HG02938 (cell line): ENCODE data around the gene DQX1.
"Not testable (repeated sequence)": the region's sequence is repeated elsewhere in the genome, so short reads cannot be mapped to it uniquely, and the experiment has no call there.

Experiments used
- ATAC-seq: cut with Tn5 transposase; IDR thresholded peaks from one replicate; pipeline ENCODE4 v1.9.1; 2021; ENCODE audit warnings: mild to moderate bottlenecking, moderate library complexity; ENCODE audit not compliant: unreplicated experiment

Gene DQX1, protein sequence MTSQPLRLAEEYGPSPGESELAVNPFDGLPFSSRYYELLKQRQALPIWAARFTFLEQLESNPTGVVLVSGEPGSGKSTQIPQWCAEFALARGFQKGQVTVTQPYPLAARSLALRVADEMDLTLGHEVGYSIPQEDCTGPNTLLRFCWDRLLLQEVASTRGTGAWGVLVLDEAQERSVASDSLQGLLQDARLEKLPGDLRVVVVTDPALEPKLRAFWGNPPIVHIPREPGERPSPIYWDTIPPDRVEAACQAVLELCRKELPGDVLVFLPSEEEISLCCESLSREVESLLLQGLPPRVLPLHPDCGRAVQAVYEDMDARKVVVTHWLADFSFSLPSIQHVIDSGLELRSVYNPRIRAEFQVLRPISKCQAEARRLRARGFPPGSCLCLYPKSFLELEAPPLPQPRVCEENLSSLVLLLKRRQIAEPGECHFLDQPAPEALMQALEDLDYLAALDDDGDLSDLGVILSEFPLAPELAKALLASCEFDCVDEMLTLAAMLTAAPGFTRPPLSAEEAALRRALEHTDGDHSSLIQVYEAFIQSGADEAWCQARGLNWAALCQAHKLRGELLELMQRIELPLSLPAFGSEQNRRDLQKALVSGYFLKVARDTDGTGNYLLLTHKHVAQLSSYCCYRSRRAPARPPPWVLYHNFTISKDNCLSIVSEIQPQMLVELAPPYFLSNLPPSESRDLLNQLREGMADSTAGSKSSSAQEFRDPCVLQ

GRCh38 chr2:74525717-74526648 is at the start of gene DQX1:
Gene DQX1, minus strand, starts transcription at chr2:74526231. Its CDS starts 502 bp downstream, at chr2:74525729.
- ATAC-seq: no peak

DNA sequence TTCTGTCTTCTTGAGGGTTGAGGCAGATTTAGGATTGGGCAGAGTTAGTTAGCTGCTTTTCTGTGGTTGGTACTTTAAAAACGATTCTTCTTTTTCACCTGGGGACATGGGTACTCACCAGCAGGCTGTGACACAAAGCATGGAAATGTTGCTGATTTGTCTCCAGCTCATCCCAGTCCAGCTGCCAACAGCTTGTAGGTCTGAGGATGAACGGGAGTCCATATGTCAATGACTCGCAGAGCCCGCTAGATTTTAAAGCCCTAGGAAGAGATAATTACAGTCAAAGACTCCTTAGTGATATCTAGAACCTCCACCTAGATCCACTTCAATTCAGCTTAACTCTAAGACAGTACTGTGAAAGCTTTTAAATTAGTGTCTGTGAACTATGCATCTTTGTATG is 49.3 kb upstream of the DQX1 start:
- no peak for ATAC-seq

DNA sequence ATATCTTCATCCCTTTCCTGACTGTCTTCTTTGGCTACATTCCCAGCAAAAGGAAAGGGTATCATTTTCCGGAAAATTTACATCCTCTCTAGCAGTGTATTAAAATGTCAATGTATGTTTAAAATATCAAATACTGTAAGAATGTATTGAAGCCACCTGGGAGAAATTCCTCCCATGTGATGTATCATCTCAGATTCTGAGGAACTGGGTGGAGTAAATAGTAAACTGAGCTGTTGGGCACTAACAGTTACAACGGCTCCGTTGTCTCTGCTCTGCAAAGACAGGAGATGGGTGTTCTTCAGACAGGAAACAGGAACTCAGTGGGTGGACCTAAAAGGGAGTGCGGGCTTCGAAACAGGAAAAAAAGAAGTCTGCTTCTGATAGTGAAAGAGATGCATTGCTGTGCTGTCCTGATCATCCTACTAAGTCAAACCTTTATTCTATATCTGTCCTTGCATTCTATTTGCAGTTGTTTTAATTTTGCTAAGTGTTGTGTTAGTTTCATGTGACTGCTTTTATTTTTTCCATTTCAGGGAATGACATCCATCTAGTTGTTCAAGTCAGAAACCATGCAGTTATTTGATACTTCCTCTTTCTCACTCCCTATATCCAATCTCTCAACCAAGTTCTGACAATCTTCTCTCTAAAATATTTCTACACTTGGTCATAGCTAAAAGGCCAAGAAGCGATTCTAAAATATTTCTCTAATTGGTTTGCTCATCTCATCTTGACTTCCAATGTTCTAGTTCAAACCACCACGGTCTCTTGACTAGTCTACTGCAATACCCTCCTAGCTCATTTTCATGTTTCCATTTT is 47.9 kb upstream of the DQX1 start:
- no peak for ATAC-seq

DNA sequence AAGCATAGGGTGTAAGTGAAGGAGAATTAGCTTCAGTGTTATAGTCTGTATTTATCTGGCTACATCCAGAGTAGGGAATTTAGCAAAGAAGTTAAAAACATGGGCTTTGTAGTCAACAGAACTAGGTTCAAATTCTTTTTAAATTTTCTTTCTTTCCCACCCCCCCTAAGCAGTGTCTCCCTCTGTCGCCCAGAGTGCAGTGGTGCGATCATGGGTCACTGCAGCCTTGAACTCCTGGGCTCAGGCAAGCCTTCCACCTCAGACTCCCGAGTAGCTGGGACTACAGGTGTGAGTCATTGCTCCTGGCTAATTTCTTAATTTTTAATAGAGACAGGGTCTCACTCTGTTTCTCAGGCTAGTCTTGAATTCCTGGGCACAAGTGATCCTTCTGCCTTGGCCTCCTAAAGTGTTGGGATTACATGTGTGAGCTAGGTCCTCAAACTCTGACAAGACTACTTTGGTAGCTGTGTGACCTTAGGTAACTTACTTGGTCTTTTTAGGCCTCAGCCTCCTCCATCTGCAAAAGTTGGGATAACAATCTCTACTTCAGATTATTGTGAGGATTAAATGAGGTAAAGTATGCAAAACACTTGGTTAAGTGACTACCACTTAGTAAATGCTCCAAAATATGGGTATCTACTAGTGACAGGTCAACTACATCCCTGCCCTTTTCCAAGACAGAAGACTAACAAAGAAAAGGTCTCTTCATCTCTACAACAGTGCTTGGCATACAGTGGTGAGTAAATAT is 46.3 kb upstream of the DQX1 start:
- ATAC-seq: no peak

DNA sequence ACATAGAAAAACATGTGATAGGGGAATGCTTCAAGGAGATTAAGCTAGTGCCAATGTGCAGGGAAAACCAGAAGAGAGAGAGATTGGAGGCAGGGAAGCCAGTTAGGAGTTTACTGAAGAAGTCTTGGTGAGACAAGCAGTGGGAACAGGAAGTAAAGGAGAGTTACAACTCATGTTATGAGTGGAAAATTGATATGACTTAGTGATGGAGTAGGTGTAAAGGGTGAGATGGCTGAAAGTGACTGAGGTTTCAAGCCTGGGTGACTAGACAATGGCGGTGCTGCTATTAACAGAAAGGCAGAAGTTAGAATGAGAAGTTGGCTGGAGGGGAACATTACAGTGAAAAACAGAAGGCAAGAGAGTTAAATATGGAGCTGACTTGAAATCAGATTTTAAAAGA is 45.0 kb upstream of the DQX1 start:
- peak; percentile 77 for ATAC-seq

DNA sequence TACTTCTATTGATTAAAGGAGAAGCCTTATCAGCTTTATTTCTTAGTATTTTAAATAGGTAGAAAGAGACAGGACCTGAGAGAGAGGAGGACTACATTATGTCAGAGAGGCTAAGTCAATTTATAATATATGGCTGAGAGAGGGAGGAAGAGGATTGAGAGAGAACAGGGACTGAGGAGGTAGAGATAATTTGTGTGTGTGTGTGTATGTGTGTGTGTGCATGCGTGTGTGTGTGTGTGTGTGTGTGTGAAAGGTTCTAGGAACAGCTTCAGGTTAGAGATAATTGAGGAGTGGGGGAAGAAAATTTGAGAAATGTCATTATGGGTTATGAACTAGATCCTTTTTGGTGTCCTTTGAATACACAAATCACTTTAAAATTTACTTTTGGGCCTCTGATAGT is 43.7 kb upstream of the DQX1 start:
- ATAC-seq: no peak

DNA sequence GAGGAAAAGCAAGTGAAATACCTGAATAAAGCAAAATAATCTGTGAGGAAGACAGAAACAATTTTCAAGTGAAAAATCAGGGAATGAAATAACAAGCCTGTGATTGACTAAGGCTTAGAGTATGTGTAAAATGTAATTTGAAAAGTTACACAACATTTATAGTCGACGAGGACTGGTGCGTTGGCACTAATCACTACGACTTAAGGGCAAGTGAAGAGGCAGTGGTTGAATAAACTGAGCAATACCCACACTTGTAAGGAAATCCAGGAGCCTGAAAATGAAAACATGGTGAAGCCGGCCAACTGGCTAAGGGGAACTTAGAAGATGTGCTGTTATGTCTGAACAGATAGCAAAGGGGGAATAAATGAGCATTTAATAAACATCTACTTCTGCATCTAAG is 41.9 kb upstream of the DQX1 start:
- ATAC-seq: no peak

- no peak for ATAC-seq
Measured at GRCh38 chr2:74566754-74567085, 40.7 kb upstream of the DQX1 start.

- ATAC-seq: no peak
Measured at GRCh38 chr2:74566076-74566753, 40.2 kb upstream of the DQX1 start.

DNA sequence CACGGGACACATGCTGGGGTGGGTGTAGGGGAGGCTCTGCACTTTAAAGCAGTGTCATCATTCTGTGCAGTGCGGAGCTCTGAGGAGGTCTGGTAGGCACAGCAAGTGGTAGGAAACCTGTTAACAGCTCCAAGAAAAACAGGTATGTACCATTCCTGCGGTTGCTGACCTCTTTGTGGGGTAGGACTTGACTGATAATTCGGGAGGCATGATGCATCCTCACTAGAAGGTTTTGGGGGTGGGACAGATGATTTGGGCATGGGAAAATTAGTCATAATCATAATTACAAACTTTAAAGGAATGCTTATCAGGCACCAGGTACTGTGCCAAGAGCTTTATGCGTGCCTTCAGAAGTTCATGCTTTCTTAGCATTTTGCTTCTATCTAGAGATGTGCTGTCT is 38.2 kb upstream of the DQX1 start:
- ATAC-seq: no peak

- no peak for ATAC-seq
Measured at GRCh38 chr2:74562126-74562775, 36.2 kb upstream of the DQX1 start.

DNA sequence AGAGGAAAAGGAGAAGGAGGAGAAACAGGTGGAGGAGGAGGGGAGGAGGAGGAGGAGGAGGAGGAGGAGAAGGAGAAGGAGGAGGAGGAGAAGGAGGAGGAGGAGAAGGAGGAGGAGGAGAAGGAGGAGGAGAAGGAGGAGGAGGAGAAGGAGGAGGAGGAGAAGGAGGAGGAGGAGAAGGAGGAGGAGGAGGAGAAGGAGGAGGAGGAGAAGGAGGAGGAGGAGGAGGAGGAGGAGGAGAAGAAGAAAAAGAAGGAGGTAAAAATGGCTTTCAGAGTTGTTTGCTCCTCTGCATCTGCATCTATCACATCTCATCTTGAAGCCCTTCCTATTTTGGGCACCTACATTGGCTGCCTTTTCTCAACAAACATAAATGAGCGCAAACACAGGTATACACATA is 35.0 kb upstream of the DQX1 start:
- ATAC-seq: not testable (repeated sequence)

DNA sequence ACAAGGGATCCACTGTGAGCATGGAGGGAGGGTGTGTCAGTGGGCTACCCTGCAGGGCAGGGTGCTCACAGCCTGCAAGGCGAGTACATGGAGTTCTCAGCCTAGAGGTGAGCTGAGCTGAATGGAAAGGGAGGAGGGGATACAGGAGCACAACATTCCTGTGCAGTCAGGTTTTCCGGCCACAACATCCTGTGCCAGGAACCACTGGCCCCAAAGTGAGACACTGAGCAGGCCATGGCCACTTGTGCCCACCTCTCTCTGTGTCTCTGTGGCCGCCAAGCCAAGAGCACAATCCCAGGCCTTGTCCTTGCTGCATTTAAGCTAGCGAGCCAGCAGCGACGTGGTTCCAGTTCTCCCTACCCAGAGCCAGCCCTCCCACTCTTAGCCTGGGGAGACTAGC is 34.6 kb upstream of the DQX1 start:
- no peak for ATAC-seq

GRCh38 chr2:74559912-74560311 is 33.9 kb upstream of the DQX1 start:
- no peak for ATAC-seq

- ATAC-seq: no peak
Measured at GRCh38 chr2:74558284-74559230, 32.5 kb upstream of the DQX1 start.

- no peak for ATAC-seq
Measured at GRCh38 chr2:74556831-74557370, 30.9 kb upstream of the DQX1 start.

DNA sequence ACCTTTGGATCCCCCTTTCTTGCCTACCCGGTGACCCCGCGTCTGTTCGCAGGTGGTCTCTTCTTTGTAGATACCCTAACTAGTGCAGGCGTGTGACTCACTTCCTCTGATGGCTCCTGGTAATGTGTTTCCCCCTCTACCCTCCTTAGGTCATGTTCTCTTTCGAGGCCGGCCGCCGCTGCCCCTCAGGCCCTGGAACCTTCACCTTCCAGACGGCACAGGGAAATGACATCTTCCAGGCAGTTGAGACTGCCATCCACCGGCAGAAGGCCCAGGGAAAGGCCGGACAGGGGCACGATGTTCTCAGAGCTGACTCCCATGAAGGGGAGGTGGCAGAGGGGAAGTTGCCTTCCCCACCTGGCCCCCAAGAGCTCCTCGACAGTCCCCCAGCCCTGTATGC is 30.1 kb upstream of the DQX1 start:
- ATAC-seq: no peak
